ENCODE results near the gene SEMA3E.
"Not testable (repeated sequence)": the region's sequence is repeated elsewhere in the genome, so short reads cannot be mapped to it uniquely, and the experiment has no call there.

SEMA3E gene

DNA sequence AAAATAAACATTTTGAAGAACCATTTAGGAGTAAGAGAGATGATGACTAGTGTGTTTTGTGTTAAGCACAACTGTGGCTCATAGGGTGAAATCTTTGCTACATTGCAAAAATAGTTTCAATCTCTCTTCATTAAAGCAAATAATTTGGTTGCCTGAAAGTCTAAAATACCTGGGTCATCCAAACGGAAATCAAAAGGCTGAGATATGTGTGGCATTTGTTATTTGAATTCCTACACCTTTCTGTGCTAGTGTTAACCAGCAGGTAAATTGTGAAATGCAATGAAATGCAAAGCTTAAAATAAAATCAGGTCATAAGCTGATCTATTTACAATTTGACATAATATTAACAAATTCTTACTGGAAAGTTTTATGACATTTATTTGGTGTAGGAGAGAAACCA, 40.9 kb upstream of the SEMA3E start:
- TF ChIP-seq, protein P1, sequence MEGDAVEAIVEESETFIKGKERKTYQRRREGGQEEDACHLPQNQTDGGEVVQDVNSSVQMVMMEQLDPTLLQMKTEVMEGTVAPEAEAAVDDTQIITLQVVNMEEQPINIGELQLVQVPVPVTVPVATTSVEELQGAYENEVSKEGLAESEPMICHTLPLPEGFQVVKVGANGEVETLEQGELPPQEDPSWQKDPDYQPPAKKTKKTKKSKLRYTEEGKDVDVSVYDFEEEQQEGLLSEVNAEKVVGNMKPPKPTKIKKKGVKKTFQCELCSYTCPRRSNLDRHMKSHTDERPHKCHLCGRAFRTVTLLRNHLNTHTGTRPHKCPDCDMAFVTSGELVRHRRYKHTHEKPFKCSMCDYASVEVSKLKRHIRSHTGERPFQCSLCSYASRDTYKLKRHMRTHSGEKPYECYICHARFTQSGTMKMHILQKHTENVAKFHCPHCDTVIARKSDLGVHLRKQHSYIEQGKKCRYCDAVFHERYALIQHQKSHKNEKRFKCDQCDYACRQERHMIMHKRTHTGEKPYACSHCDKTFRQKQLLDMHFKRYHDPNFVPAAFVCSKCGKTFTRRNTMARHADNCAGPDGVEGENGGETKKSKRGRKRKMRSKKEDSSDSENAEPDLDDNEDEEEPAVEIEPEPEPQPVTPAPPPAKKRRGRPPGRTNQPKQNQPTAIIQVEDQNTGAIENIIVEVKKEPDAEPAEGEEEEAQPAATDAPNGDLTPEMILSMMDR (IDR thresholded peaks at IDR 0.05; ENCODE audit: borderline replicate concordance, control extremely low read depth, extremely low read depth, insufficient read depth, missing control alignments) = no peak
- in situ Hi-C loops (cut with MboI; ENCODE audit: low sequenced_read_pairs, unreplicated experiment) = no loop called here
- no peak for DNase-seq (ENCODE audit: low spot score)

DNA sequence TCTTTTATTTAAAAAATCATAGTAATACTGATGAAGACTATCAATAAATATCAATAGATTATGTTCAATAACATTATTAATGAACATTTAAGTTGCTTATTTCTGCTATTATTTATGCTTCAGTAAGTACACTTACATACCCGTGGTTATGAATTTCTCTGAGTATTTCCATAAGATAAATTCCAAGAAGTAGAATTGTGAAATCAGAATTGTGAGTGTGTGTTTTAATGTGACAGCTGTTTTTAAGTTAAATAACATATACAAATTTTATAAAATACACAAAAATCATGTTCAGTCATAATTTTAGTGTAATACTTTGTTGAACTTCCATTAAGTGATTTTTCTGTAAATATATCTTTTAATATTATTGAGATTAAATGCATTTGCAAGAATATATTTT, 37.5 kb upstream of the SEMA3E start:
- in situ Hi-C loops (cut with MboI; ENCODE audit: low sequenced_read_pairs, unreplicated experiment) = no loop called here
- DNase-seq (ENCODE audit: low spot score) = no peak
- TF ChIP-seq, protein P1 (IDR thresholded peaks at IDR 0.05; ENCODE audit: borderline replicate concordance, control extremely low read depth, extremely low read depth, insufficient read depth, missing control alignments) = no peak

DNA sequence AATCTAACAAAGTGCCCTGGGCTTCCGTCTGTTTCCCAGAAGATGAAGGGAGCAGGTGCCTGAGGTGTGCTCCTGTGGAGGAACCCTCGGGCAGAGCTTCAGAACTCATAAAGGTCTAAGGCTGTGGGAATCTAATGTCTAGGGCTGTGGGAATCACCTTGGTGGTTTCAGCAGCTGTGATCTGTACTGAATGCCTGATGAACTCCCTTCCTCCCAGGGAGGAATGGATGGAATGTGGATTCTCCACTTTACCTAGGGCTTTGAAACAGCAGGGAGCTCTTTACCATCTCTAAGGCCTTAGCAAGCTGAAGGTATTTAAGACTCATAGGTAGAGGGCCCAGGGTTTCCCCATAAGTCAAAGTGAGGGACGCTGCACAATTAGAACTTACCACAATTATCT, 36.0 kb upstream of the SEMA3E start:
- in situ Hi-C loops (cut with MboI; ENCODE audit: low sequenced_read_pairs, unreplicated experiment) = no loop called here
- DNase-seq (ENCODE audit: low spot score) = no peak
- TF ChIP-seq, protein P1 (IDR thresholded peaks at IDR 0.05; ENCODE audit: borderline replicate concordance, control extremely low read depth, extremely low read depth, insufficient read depth, missing control alignments) = no peak

DNA sequence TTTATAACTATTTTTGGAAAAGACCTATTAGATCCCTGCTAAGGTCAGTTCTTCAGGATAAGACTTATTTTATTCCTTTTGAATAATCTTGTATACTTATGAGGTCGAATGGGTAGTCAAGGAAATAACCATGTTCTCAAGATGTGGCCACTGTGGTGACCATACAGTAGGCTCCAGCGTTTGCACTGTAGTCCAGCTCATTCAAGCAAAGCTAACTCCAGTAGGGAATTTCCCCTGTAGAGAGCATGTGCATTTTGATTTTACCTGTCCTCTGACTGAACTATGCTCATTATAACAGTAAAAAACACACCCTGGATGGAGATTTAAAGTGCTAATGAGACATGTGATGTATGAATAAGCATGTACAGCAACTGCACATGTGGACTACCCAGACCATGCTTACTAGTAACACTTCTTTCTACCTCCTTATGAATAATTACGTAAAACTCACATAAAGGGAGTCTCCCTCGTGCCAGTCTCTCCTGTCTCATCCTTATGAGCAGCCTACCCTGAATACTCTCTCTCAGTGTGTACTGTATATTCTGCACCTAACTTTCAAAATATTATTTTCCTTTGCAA, 32.4 kb upstream of the SEMA3E start:
- in situ Hi-C loops (cut with MboI; ENCODE audit: low sequenced_read_pairs, unreplicated experiment) = no loop called here
- DNase-seq (ENCODE audit: low spot score) = no peak
- TF ChIP-seq, protein P1 (IDR thresholded peaks at IDR 0.05; ENCODE audit: borderline replicate concordance, control extremely low read depth, extremely low read depth, insufficient read depth, missing control alignments) = no peak

DNA sequence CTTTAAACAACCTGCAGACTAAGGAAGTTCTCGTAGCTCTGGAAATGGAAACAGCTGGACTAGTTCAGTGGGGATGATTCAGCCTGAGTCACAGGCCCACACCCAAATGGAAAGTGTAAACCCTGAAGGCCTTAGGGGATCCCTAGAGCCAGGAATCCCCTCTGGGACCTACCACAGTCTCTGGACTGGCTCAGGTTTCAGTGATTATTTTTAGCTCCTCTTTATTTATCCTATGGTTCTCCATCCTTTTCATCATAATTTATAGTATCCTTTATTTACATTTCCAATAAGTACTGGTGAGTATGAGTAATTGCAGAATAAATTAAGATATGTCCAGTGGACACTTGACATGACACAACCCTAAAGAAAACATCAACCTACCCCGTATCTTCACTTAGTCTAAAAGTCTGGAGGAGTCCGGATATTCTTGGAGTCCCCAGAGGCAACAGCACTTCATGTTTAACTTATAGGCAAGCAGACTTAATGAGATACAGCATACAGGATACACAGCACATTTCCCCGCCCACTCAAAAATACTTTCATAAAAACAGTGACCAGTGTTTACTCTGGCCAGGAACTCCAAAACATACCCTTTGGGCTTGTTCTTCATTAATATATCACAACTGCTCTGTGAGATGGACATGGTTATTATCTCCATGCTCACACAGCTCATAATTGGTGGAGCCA, 28.4 kb upstream of the SEMA3E start:
- in situ Hi-C loops (cut with MboI; ENCODE audit: low sequenced_read_pairs, unreplicated experiment) = no loop called here
- TF ChIP-seq, protein P1 (IDR thresholded peaks at IDR 0.05; ENCODE audit: borderline replicate concordance, control extremely low read depth, extremely low read depth, insufficient read depth, missing control alignments) = no peak
- no peak for DNase-seq (ENCODE audit: low spot score)

GRCh38 chr7:83673291-83673690, 24.4 kb upstream of the SEMA3E start:
- in situ Hi-C loops (cut with MboI; ENCODE audit: low sequenced_read_pairs, unreplicated experiment); DNase-seq (ENCODE audit: low spot score): not testable (repeated sequence)

DNA sequence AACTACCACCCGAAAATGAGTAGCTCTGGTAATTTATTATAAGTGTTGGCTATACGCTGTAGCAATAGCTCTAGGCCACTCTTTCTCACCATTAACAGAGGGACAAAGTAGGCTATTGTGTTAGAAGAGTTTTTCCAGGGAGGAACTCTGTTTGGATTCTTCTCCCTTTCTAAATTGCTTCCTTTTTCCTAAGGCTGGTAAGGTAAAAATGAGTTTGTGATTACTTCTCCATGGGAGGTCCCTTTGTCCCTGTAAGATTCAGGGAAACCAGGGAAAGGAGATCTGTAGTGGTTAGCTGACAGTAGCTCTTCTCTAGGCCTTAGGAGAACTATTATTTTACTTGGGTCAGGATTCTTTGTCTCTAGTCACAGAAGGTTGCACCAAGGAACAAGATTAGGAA, 23.2 kb upstream of the SEMA3E start:
- TF ChIP-seq, protein P1 (IDR thresholded peaks at IDR 0.05; ENCODE audit: borderline replicate concordance, control extremely low read depth, extremely low read depth, insufficient read depth, missing control alignments) = no peak
- no peak for DNase-seq (ENCODE audit: low spot score)
- in situ Hi-C loops (cut with MboI; ENCODE audit: low sequenced_read_pairs, unreplicated experiment) = no loop called here

Measured in GM13976 (cell line).